HG02981 (cell line): ENCODE results near the gene BAK1.
"Not testable (repeated sequence)": the region's sequence is repeated elsewhere in the genome, so short reads cannot be mapped to it uniquely, and the experiment has no call there.

Experiments
- ATAC-seq: cut with Tn5 transposase; IDR thresholded peaks from one replicate; pipeline ENCODE4 v1.9.1; 2021; ENCODE audit warnings: mild to moderate bottlenecking, moderate library complexity; ENCODE audit not compliant: unreplicated experiment

The BAK1 gene

GRCh38 chr6:33609019-33609418 lies 28.9 kb upstream of the BAK1 start:
- ATAC-seq, result no peak

GRCh38 chr6:33607784-33608161 lies 27.7 kb upstream of the BAK1 start:
- no peak for ATAC-seq

GRCh38 chr6:33607126-33607783 lies 27.2 kb upstream of the BAK1 start:
- no peak for ATAC-seq

- ATAC-seq, result no peak
These were observed 26.6 kb upstream of the BAK1 start for GRCh38 chr6:33606642-33607041.

DNA sequence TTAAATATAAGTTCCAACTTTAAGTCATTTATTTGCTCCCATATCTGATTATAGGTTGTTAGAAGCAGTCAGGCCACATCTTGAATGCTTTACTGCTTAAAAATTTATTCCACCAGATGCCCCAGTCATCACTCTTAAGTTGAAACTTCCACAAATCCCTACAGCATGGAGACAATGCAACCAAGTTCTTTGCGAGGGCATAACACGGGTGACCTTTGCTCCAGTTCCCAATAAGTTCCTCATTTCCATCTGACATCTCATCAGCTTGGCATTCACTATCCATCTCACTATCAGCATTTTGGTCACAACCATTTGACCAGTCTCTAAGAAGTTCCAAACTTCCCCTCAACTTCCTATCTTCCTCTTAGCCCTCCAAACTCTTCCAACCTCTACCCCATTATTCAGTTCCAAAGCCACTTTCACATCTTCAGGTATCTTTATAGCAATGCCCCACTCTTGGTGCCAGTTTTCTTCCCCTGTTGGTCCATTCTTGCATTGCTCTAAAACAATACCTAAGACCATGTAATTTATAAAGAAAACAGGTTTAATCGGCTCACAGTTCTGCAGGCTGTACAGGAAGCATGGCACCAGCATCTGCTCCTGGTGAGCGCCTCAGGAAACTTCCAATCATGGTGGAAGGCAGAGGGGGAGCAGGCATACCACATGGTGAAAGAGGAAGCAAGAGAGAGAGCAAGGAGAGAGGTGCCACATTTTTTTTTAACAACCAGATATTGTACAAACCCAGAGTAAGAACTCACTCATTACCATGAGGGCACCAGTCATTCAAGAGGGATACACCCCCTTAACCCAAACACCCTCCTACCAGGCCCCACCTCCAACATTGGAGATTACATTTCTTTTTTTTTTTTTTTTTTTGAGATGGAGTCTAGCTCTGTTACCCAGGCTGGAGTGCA lies 25.1 kb upstream of the BAK1 start:
- no peak for ATAC-seq

DNA sequence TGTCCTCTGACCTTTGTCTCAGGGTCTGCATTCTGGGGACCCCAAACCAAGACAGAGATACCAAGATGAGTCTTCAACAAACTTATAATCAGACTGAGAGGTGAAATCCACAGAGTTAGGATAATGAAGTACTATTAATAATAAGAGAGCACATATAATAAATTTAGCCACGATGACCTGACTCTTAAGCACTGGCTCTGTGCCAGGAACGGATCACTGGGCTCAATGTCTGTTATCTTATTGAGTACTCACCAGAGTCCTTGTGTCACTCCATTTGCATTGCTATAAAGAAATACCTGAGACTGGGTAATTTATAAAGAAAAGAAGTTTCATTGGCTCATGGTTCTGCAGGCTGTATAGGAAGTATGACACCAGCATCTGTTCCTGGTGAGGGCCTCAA lies 22.1 kb upstream of the BAK1 start:
- ATAC-seq, result no peak

- no peak for ATAC-seq
These were observed 20.7 kb upstream of the BAK1 start for GRCh38 chr6:33600761-33601160.

GRCh38 chr6:33599413-33599938 lies 19.4 kb upstream of the BAK1 start:
- no peak for ATAC-seq

DNA sequence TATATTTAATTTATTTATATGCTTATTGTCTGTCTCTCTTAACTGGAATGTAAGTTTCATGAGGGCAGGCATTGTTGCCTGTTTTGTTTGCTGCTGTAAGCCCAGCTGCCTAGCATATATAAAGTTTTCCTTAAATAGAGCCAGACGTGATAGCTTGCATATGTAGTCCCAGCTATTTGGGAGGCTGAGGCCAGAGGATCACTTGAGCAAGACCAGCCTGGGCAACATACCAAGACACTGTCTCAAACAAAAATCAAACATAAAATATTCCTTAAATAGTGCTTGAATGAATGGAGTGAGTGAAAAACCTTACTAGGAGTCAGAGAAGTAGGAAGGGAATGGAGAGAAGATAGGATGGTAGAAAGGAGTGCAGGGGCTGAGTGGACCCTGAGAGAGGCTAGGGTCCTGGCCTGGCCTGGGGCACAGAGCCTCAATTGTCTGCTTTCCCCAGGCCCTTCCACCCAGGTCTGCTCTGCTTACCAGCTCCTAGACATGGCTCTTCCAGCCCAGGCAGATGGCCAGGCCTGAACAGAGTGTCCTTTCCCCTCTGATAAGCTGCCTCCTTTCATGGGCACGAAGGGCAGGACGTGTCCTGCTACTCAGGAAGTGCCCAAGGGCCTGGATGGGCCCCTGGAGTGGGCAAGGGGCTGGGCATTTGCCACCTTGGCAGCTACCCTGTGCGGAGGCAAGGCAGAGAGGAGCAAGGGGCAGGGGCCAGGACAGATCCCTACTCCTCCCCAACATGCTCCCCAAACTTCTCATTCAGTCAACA lies 17.7 kb upstream of the BAK1 start:
- no peak for ATAC-seq

GRCh38 chr6:33596894-33597293 lies 16.8 kb upstream of the BAK1 start:
- not testable (repeated sequence) for ATAC-seq

- ATAC-seq, result no peak
These were observed 15.1 kb upstream of the BAK1 start for GRCh38 chr6:33595001-33595846.

DNA sequence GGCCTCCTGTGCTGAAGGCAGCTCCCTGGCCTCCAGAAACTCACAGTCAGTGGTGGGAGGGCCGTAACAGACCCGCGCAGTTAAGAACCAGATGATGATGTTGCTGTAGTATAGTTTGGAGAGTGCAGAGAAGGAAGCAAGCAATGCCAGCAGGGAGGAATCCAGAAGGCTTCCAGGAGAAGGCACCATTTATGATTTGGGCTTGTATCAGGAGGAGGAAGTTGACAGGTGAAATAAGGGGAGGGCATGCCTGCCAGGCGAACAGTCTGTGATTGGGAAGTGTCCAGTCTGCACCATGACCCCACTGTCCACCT lies 13.3 kb upstream of the BAK1 start:
- no peak for ATAC-seq

DNA sequence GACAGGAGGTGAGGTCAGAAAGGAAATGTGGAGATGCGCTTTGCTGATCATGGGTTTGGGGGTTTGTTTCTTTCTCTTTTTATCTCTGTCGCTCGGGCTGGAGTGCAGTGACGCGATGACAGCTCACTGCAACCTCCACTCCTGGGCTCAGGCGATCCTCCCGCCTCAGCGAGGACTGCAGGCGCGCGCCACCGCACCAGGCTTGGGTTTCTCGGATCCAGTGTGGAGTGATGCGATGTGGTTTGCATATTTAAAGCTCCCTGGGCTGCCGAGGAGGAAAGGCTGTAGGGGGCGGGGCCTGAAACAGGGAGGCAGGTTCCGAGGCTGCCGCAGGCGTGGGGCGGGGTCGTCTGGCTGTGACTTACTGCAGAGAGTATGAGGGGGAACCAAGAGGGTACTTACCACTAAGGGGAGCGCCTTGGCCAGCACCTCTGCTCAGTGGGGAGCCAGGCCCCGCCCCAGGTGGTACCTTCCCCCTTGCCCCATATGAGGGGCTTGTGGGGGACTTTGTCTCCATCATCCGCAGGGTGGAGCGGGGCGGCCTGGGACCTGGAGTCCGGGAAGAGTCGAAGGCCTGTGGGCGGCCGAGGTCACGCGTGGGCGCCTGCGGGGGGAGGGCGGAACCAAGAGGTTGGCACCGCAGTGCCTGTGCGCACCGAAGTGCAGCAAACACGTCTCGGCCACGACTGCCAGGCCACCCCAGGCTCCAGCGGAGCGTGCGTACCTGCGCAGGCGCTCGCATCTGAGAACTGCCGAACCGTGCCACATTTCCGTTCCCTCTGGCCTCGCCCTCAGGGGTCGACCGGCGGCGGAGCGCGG lies 12.7 kb upstream of the BAK1 start:
- no peak for ATAC-seq

DNA sequence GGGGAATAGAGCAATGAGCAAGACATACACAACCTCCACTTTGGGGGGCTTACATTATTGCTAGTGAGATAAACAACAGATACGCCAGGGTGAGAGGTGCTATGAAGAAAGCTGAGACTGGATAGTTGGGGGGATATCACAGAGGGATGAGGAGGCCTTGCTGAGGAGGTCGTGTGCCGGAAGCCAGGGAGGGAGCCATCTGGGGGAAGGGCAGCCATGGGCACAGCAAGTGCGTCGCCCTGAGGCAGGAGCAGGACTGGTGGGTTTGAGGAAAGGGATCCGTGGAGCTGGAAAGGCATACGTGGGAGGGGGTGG lies 12.2 kb upstream of the BAK1 start:
- no peak for ATAC-seq

DNA sequence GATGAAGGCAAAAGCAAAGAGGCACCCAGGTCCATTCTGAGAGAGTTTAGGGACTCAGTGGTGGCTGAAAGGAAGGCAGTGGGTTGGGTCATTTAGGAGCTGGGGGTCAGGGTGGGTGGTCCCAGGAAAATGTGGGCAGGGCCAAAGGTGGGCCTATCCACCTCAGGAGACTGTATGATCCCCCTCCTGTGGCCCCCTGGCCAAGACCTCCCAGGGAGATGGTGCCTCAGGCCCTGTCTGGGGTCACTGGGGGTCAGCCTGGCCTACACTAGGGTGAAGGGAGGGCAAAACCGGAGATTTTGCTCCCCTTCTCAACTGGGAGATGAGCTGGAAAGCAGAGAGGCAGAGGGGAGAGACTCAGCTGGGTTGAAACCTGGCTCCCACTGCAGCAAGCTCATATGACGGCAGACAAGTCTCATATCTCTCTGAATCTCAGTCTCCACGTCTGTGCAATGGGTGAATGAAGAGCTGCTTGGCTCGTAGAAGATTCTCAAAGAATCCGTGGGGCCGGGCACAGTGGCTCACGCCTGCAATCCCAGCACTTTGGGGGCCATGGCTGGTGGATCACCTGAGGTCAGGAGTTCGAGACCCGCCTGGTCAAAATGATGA lies 11.5 kb upstream of the BAK1 start:
- ATAC-seq, result no peak

DNA sequence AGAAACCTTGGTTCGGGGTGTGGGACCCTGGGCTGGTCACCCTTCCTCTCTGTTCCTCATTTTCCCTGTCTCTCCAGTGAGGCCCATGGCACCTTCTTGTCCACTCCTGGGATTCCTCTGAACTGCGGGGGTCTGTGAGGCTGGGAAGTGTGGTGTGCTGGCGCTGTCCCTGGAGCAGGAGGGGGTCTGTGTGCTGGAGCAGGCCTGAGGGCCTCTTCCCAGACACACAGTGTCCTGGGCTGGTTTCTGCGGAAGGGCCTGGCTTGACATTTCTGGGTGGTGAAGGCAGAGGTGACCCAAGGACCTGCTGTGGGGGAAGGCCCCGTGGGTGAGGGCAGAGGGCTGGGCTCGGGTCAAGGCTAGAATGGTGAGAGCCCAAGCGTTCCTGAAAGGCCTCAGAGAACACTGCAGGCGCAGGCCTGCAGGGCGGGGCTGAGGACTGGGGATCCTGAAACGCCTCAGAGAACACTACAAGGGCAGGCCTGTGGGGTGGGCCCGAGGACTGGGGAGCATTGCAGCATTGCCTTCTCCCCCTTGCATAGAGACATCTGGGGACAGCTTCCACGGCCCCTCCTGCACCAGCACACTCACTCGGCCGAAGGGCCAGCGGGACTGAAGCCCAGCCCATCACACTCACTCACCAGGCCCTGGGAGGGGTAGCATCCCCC lies 10.6 kb upstream of the BAK1 start:
- no peak for ATAC-seq

DNA sequence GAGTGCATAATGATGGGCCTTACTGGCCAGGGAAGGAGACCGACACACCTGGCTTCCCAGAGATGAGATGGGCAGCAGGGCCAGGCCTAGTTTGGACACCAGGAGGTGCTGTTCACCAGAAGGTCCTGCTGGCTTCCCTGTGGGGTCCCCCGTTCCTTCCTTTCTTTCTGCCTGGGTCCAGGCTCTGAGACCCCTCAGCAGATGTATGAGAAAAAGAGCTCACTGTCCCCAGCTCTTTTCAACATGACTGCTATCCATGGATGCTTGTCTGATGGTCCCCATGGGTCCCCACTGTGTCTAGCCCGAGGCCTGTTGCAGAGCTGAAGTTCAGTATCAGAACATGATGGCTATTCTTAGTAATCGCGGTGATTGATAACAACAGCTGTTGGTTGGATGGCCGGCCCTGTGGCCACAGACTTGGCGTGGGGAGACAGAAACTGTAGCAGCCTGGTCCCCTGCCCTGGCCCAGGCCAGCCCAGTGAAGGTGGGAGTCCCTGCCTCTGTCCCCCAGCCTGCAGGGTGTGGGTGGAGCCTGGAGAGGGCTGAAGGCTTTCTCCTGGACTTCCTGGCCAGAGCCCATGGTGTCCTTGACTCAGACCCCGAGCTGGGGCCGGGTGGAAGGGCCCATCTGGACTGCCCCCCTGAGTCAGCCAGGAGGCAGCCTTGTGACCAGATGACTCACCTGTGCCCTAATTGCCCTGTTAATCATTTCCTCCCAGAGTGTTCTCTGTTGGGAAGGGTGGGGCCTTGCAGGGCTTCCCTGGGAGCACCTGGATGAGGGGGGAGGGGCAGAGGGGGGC lies 9.9 kb upstream of the BAK1 start:
- no peak for ATAC-seq

DNA sequence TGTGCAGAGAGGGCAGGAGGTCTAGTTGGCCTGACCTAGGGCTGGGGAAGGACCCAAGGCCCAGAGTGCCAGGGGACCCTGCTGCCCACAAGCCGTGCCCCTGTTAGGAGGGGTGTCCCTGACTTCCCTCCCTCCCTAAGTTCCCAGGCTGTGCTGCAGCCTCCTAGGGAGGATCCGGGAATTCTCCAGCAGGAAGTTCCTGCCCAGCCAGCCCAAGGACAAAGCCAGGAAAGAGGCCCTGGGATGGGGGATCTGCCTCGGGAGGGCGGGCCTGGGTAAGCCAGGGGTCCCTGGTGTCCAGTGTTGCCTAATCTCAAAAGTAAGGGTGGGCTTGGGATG lies 9.3 kb upstream of the BAK1 start:
- ATAC-seq, result no peak
